Osteoblast (primary cell): ENCODE results near the gene GRID1. TPM values are rescaled to one million over a fixed set of nuclear protein-coding genes. Genes with fewer than 3 reads are reported as not detected.

ENCODE experiments used
- DNase-seq: peaks from one replicate; pipeline ENCODE4 v3.0.0; 2011; ENCODE audit warnings: low spot score, mixed read lengths; ENCODE audit not compliant: insufficient read length; ENCODE audit errors: missing footprints
- H2AFZ ChIP-seq: 2 replicates; pipeline ENCODE4 v1.6.0; 2011; ENCODE audit warnings: mild to moderate bottlenecking, low read length
- H3K27ac ChIP-seq: 2 replicates; pipeline ENCODE4 v1.5.1; 2011; ENCODE audit warnings: mild to moderate bottlenecking, low read depth, low read length, moderate library complexity
- H3K27me3 ChIP-seq: 2 replicates; pipeline ENCODE4 v1.6.0; 2012; ENCODE audit warnings: mild to moderate bottlenecking, control low read depth, inconsistent platforms, low read length, moderate library complexity; ENCODE audit not compliant: insufficient read depth
- H3K36me3 ChIP-seq: 2 replicates; pipeline ENCODE4 v1.5.1; 2011; ENCODE audit warnings: mild to moderate bottlenecking, low read length, control low read depth, moderate library complexity; ENCODE audit not compliant: insufficient read depth
- H3K4me1 ChIP-seq: 2 replicates; pipeline ENCODE4 v1.5.1; 2011; ENCODE audit warnings: mild to moderate bottlenecking, low read length, control low read depth, moderate library complexity; ENCODE audit not compliant: insufficient read depth
- H3K4me2 ChIP-seq: 2 replicates; pipeline ENCODE4 v1.6.0; 2011; ENCODE audit warnings: mild to moderate bottlenecking, low read length; ENCODE audit not compliant: insufficient read depth
- H3K4me3 ChIP-seq: fragments of 200-600 bp; sonication (generic); 3 replicates; pipeline ENCODE4 v1.5.1; 2012; ENCODE audit warnings: mild to moderate bottlenecking, low read length, inconsistent platforms; ENCODE audit not compliant: insufficient read depth
- H3K79me2 ChIP-seq: 2 replicates; pipeline ENCODE4 v1.6.0; 2012; ENCODE audit warnings: mild to moderate bottlenecking, low read length, control low read depth, inconsistent platforms; ENCODE audit not compliant: insufficient read depth
- H3K9me3 ChIP-seq: 2 replicates; pipeline ENCODE4 v1.5.1; 2011; ENCODE audit warnings: low read depth, low read length, control low read depth
- H4K20me1 ChIP-seq: 2 replicates; pipeline ENCODE4 v1.6.0; 2012; ENCODE audit warnings: mild to moderate bottlenecking, low read length, control low read depth; ENCODE audit not compliant: insufficient read depth
- CTCF ChIP-seq: IDR thresholded peaks from 2 replicates; pipeline ENCODE4 v1.5.1; 2011; ENCODE audit warnings: mild to moderate bottlenecking, low read depth, low read length, moderate library complexity; ENCODE audit errors: extremely low read depth
- total RNA-seq: library from RNA; depleted of rRNA; stranded (reverse); fragments of >200 nt; gene quantifications from 2 replicates; pipeline ENCODE4 v1.2.3, GENCODE V29; 2012

The GRID1 gene
- total RNA-seq, 1 donor, result not detected

- Histone ChIP-seq H4K20me1 (no peaks in the 10 kb centered on the region), H3K4me1 (no peaks in the 10 kb centered on the region), H3K36me3 (no peaks in the 10 kb centered on the region), H3K9me3 (no peaks in the 10 kb centered on the region), H2AFZ (no peak overlapping the region), H3K4me2 (no peak overlapping the region), H3K27me3 (no peaks in the 10 kb centered on the region), H3K27ac (no peak overlapping the region), H3K4me3 (no peak overlapping the region), H3K79me2 (no peaks in the 10 kb centered on the region)
- DNase-seq, result no peak
- no peak for TF ChIP-seq CTCF
Measured at GRCh38 chr10:86085686-86086085, 280.9 kb downstream of the GRID1 start.

GRCh38 chr10:86085136-86085535 lies 281.5 kb downstream of the GRID1 start:
- TF ChIP-seq CTCF, result no peak
- no peaks in the 10 kb centered on the region for H3K9me3 ChIP-seq
- H3K79me2 ChIP-seq, result no peaks in the 10 kb centered on the region
- no peak overlapping the region for H3K4me3 ChIP-seq
- H3K27me3 ChIP-seq, result no peaks in the 10 kb centered on the region
- no peaks in the 10 kb centered on the region for H3K4me1 ChIP-seq
- no peak overlapping the region for H3K4me2 ChIP-seq
- no peak overlapping the region for H3K27ac ChIP-seq
- DNase-seq, result no peak
- H2AFZ ChIP-seq, result no peak overlapping the region
- H3K36me3 ChIP-seq, result no peaks in the 10 kb centered on the region
- H4K20me1 ChIP-seq, result no peaks in the 10 kb centered on the region

GRCh38 chr10:86084585-86084984 lies 282.0 kb downstream of the GRID1 start:
- H3K36me3 ChIP-seq, result no peaks in the 10 kb centered on the region
- no peaks in the 10 kb centered on the region for H3K4me1 ChIP-seq
- TF ChIP-seq CTCF, result no peak
- H3K9me3 ChIP-seq, result no peaks in the 10 kb centered on the region
- no peak for DNase-seq
- H3K79me2 ChIP-seq, result no peaks in the 10 kb centered on the region
- H3K4me3 ChIP-seq, result no peak overlapping the region
- H3K27ac ChIP-seq, result no peak overlapping the region
- H4K20me1 ChIP-seq, result no peaks in the 10 kb centered on the region
- H3K4me2 ChIP-seq, result no peak overlapping the region
- H2AFZ ChIP-seq, result no peak overlapping the region
- H3K27me3 ChIP-seq, result no peaks in the 10 kb centered on the region

- no peak overlapping the region for H3K27ac ChIP-seq
- H3K4me3 ChIP-seq, result no peak overlapping the region
- H3K36me3 ChIP-seq, result no peaks in the 10 kb centered on the region
- no peak for TF ChIP-seq CTCF
- no peaks in the 10 kb centered on the region for H3K27me3 ChIP-seq
- H3K79me2 ChIP-seq, result no peaks in the 10 kb centered on the region
- H3K4me2 ChIP-seq, result no peak overlapping the region
- peak; percentile 55 for DNase-seq
- H3K4me1 ChIP-seq, result no peaks in the 10 kb centered on the region
- no peaks in the 10 kb centered on the region for H3K9me3 ChIP-seq
- no peaks in the 10 kb centered on the region for H4K20me1 ChIP-seq
- H2AFZ ChIP-seq, result no peak overlapping the region
Measured at GRCh38 chr10:86083664-86084175, 282.9 kb downstream of the GRID1 start.
